Erythroblast (primary cell): ENCODE results near the gene FAIM2.
"Not testable (repeated sequence)": the region's sequence is repeated elsewhere in the genome, so short reads cannot be mapped to it uniquely, and the experiment has no call there.

Source experiments
- GATA1 ChIP-seq: IDR thresholded peaks from 2 replicates; pipeline ENCODE4 v1.6.1; 2011; ENCODE audit warnings: low read depth, mild to moderate bottlenecking, control low read depth, low read length, moderate library complexity
- POLR2A ChIP-seq: IDR thresholded peaks from 2 replicates; pipeline ENCODE4 v1.6.1; 2011; ENCODE audit warnings: mild to moderate bottlenecking, low read length

GRCh38 chr12:49879065-49879464 is 24.6 kb downstream of the FAIM2 start:
- TF ChIP-seq POLR2A, GATA1: not testable (repeated sequence)
